Prostate gland (tissue), 2 donors: ENCODE results near the gene PTPRD. TPM values are rescaled to one million over a fixed set of nuclear protein-coding genes. Genes with fewer than 3 reads are reported as not detected.

ENCODE experiments used
- DNase-seq: peaks from one replicate; pipeline ENCODE4 v3.0.0-alpha.2; 2019; ENCODE audit warnings: low spot score
- H3K27ac ChIP-seq, 2 donors: fragments of 200-600 bp; sonication (generic); 2 replicates each; pipeline ENCODE4 v1.5.1; 2017 to 2019
- H3K27me3 ChIP-seq: fragments of 200-600 bp; sonication (generic); replicated peaks from 2 replicates; pipeline ENCODE4 v1.5.1; 2019; ENCODE audit not compliant: insufficient read depth
- H3K36me3 ChIP-seq, 2 donors: fragments of 200-600 bp; sonication (generic); 1 replicate in 1 of 2; 2 replicates in 1 of 2; pipeline versions ENCODE4 v1.5.1 to v1.8.1; 2017 to 2019
- H3K4me1 ChIP-seq: fragments of 200-600 bp; sonication (generic); replicated peaks from 2 replicates; pipeline ENCODE4 v1.5.1; 2019
- H3K4me3 ChIP-seq, 2 donors: fragments of 200-600 bp; sonication (generic); 2 replicates each; pipeline ENCODE4 v1.5.1; 2017 to 2019
- H3K9me3 ChIP-seq: fragments of 200-600 bp; sonication (generic); 2 replicates; pipeline ENCODE4 v1.5.1; 2017
- CTCF ChIP-seq, 4 experiments: fragments of 200-600 bp in 2 of 4; fragments of 450-650 bp in 2 of 4; sonication (generic) in 2 of 4; IDR thresholded peaks; 1 replicate in 3 of 4; 2 replicates in 1 of 4; pipeline ENCODE4 v1.5.1; 2016 to 2019; ENCODE audit warnings: antibody characterized with exemption in 4 of 4, mild to moderate bottlenecking in 2 of 4, moderate library complexity in 2 of 4
- POLR2A ChIP-seq: fragments of 450-650 bp; IDR thresholded peaks from one replicate; pipeline ENCODE4 v1.6.1; 2016; ENCODE audit warnings: antibody characterized with exemption, mild to moderate bottlenecking
- POLR2AphosphoS5 ChIP-seq: sonication (generic); formaldehyde crosslinking; IDR thresholded peaks from one replicate; pipeline ENCODE4 v1.6.1; 2017; ENCODE audit warnings: antibody characterized with exemption
- WGBS: methylation state at CpG from one replicate; pipeline ENCODE4 v1.1.5; 2018; 5-methylcytosine and 5-hydroxymethylcytosine counted together
- intact Hi-C: fragments of 100-400 bp; cut with DNase I; formaldehyde crosslinking; loops from one replicate; pipeline ENCODE4 v1.14.2; 2022
- total RNA-seq, 2 donors: library from RNA; depleted of rRNA; stranded (reverse); fragments of >200 nt; gene quantifications; one replicate each; pipeline ENCODE4 v1.1.0, GENCODE V29; 2016

PTPRD gene
- total RNA-seq, 2 donors from 2014 or later: 5.8 to 23.1 TPM

GRCh38 chr9:9538356-9538755 lies 1074.4 kb downstream of the PTPRD start:
- Histone ChIP-seq H3K36me3 (no peaks in the 10 kb centered on the region), H3K4me3 (no peak overlapping the region), H3K27me3 (no peaks in the 10 kb centered on the region), H3K4me1 (no peaks in the 10 kb centered on the region), H3K9me3 (no peaks in the 10 kb centered on the region), H3K27ac (no peak overlapping the region)
- 95% methylated on average over 4 of the region's 4 CpGs for WGBS
- no peak for TF ChIP-seq CTCF (IDR thresholded peaks at IDR 0.05)
- no peak for TF ChIP-seq POLR2A
- no peak for TF ChIP-seq POLR2AphosphoS5
- no peak for DNase-seq
- intact Hi-C loops: no loop called here

DNA sequence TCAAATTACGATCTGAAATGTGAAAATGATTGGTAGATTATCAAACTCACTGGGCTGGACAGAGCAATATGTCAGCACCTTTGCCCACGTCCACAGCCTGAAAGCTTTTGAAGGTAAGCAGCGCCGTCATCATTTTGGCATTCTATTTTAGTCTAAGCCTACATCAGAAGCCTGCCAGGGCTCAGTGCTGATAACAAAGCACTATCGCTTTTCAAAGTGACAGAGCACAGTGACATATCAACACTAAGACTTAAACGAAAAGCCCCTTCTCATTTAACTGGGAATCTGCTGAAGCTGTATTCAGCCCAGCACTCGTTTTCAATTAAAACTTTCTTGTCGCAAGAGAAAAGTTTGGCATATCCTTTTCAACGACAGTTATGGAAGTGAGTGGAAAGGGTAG lies 1076.3 kb downstream of the PTPRD start:
- intact Hi-C loops: no loop called here
- 65% methylated on average over 9 of the region's 9 CpGs for WGBS

GRCh38 chr9:9523476-9524139 lies 1089.2 kb downstream of the PTPRD start:
- no peaks in the 10 kb centered on the region for H3K9me3 ChIP-seq
- no peak overlapping the region for H3K27ac ChIP-seq
- no peak overlapping the region for H3K4me3 ChIP-seq
- no peaks in the 10 kb centered on the region for H3K36me3 ChIP-seq
- WGBS: 79% methylated on average over 8 of the region's 8 CpGs
- DNase-seq: no peak
- H3K27me3 ChIP-seq: no peaks in the 10 kb centered on the region
- TF ChIP-seq CTCF (IDR thresholded peaks at IDR 0.05): no peak
- no peak for TF ChIP-seq POLR2AphosphoS5
- no peak for TF ChIP-seq POLR2A
- H3K4me1 ChIP-seq: no peaks in the 10 kb centered on the region
- intact Hi-C loops: no loop called here

More for the DNA sequence above, 1076.3 kb downstream of the PTPRD start:
- no peaks in the 10 kb centered on the region for H3K4me1 ChIP-seq
- TF ChIP-seq POLR2AphosphoS5: no peak
- no peak for TF ChIP-seq POLR2A
- no peak for TF ChIP-seq CTCF (IDR thresholded peaks at IDR 0.05)
- DNase-seq: no peak
- no peaks in the 10 kb centered on the region for H3K36me3 ChIP-seq
- no peak overlapping the region for H3K27ac ChIP-seq
- no peak overlapping the region for H3K4me3 ChIP-seq
- no peaks in the 10 kb centered on the region for H3K9me3 ChIP-seq
- H3K27me3 ChIP-seq: no peaks in the 10 kb centered on the region

DNA sequence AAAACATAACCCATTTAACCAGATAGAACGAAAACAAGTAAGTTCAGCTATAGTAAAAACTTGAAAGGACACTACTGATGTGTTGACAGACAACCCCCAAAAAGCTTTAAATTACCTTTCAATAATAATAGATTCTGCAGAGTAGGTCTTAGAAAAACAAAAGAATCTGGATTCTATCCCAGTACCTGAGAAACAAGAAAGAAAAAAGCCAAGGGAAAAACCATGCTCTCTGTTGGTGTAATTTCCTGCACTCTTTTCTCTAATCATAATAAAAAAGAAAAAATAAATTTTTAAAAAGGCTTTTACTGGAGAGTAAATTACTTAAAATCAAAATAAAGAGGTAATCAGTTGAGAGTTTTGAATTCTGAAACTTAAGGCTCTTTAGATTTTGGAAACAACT lies 1090.4 kb downstream of the PTPRD start:
- Histone ChIP-seq H3K4me1 (no peaks in the 10 kb centered on the region), H3K9me3 (no peaks in the 10 kb centered on the region), H3K36me3 (no peaks in the 10 kb centered on the region), H3K27ac (no peak overlapping the region), H3K27me3 (no peaks in the 10 kb centered on the region), H3K4me3 (no peak overlapping the region)
- intact Hi-C loops: no loop called here
- 34% methylated on average over 1 of the region's 1 CpG for WGBS
- TF ChIP-seq CTCF (IDR thresholded peaks at IDR 0.05): no peak
- TF ChIP-seq POLR2AphosphoS5: no peak
- TF ChIP-seq POLR2A: no peak
- no peak for DNase-seq

- intact Hi-C loops: no loop called here
- DNase-seq: no peak
- Histone ChIP-seq H3K9me3 (no peaks in the 10 kb centered on the region), H3K27me3 (peaks cover 3% of the 10 kb centered on the region), H3K36me3 (no peaks in the 10 kb centered on the region), H3K4me3 (no peak overlapping the region), H3K27ac (no peak overlapping the region), H3K4me1 (no peaks in the 10 kb centered on the region)
- WGBS: 35% methylated on average over 5 of the region's 5 CpGs
- TF ChIP-seq POLR2AphosphoS5: no peak
These were observed 1091.6 kb downstream of the PTPRD start for GRCh38 chr9:9521033-9521779.
